GM18909 (cell line): ENCODE results near the gene NOXA1.
"Not testable (repeated sequence)": the region's sequence is repeated elsewhere in the genome, so short reads cannot be mapped to it uniquely, and the experiment has no call there.

ENCODE experiments used
- ATAC-seq: cut with Tn5 transposase; IDR thresholded peaks from one replicate; pipeline ENCODE4 v1.9.1; 2021; ENCODE audit warnings: mild to moderate bottlenecking; ENCODE audit not compliant: unreplicated experiment, poor library complexity

Gene NOXA1

GRCh38 chr9:137451264-137452005 lies 28.2 kb downstream of the NOXA1 start:
- ATAC-seq, result not testable (repeated sequence)

- ATAC-seq, result no peak
Observed at GRCh38 chr9:137452006-137452760, 29.0 kb downstream of the NOXA1 start.

GRCh38 chr9:137452761-137453642 lies 29.8 kb downstream of the NOXA1 start:
- ATAC-seq, result no peak

GRCh38 chr9:137453643-137454081 lies 30.5 kb downstream of the NOXA1 start:
- no peak for ATAC-seq

- ATAC-seq, result no peak
Observed at GRCh38 chr9:137454145-137454596, 31.0 kb downstream of the NOXA1 start.

- ATAC-seq, result no peak
Observed at GRCh38 chr9:137454597-137455358, 31.6 kb downstream of the NOXA1 start.

DNA sequence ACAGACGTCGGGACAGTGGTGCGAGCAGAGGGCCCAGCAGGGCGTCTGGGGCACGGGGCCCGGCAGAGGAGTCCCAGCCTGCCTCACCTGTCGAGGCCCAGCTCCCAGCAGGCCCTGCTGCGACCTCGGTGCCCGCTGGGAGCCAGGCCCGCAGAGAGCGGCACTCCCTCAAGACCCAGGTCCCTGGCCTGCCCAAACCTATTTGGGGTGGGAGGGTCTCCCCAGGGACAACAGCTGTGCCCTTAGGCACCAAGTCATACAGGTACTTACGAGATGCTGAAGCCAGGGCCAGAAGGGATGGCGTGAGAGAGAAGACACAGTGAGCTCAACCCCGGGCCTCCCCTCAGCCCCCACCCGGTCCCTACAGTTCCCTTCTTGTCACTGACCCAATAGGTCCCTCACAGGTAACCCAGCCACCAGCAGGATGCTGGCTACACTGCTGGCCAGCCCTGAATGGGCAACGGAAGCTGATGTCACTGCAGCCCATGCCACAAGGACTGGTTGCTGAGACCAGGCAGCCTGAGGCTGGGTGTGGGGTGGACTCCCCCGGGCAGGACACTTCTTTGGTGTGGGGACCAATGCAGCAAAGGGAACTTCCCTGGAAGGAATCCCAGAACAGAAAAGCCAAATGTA lies 32.3 kb downstream of the NOXA1 start:
- ATAC-seq, result no peak

DNA sequence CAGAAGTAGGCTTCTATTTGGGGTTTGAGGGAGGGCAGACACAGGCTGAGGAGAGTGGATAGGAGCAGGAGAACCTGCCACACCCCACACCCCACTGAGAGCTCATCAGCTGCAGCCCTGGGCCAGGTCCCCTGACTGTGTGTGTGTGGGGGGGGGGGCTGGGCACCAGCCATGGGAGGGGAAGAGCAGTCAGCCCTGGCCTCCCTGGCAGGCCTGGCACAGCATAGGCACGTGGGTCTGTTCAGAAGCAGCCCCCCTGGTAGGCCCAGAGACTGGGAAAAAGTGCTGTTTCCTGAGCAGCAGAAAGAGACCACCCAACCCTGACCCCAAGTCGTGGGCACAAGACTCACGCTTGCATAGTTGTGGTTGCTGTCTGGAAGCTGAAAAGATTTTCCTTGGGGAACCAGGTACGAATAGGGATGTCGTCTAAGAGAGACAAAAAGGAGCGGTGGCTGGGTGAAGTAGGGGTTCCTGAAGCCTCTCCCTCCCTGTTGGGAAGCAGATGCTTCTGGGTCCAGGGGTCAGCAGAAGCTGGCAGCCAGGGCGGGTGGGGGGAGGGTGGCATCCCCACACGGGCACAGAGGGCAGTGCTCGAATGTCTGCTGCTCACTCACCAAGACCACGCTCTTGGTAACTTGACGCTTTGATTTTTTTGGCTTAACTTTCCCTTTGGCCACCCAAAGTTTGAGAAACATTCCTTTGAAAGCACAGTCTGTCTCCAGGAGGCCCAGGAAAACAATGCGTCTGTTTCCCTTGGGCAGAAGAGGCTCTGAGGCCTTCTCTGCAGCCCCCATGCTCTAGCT lies 33.1 kb downstream of the NOXA1 start:
- ATAC-seq, result no peak

DNA sequence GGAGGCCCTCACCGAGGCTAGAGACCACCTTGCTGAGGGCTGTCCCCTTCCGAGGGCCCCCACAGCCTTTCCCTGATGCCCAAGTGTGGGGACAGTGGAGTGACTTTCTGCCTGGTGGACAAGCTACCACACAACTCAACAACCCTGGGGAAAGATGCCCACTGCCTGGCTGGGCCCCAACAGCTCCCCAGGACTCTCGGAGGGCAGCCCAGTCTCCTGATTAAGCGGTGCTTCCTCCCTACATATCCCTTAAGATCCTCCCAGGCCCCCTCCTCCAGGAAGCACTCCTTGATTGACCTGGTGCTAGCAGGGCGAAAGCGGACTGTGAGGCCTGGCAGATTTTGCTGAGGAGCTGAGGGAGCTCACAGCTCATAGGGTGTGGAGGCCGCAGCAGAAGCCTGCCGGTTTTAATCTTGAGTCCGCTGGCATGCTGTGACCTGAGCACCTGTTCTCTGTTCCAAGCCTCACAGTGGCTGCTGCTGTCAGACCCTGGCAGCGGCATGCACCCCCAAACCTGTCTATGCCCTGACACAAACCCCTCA lies 33.7 kb downstream of the NOXA1 start:
- ATAC-seq, result no peak

DNA sequence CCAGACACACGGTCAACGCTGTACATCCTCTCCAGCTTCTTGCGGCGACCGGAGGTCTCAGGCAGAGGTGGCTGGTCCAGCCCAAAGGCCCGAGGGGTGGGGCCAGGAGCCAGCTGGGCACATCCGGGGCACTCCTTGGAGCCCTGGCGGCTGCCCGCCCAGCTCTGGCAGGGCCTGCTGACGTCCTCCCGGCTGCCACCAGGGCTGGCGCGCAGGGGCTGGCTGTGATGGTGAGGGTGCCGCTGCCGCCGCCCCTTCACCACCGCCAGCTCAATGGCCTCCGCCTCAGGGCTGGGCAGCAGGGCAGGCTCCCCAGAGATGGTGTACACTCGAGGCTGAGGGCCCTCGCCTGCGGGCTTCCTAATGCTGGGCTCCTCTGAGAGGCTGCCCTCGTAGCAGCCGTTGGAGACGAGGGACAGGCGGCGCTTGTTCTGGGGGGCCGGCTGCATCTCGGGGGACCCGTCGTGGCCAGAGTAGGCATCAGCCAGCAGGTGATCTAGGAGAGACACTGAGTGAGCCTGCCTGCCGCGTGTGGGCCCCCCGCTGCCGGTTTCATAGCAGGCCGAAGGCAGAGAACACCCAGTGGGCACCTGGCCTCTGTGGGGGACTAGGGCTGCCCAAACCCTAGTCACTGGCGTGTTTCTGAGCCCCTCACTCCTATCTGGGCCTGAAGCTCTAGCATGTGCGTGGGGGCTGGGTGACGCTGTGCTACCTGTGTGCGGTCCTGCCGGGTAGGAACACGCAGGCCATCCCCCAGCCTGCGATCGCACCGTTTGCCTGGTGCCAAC lies 34.4 kb downstream of the NOXA1 start:
- ATAC-seq, result no peak

DNA sequence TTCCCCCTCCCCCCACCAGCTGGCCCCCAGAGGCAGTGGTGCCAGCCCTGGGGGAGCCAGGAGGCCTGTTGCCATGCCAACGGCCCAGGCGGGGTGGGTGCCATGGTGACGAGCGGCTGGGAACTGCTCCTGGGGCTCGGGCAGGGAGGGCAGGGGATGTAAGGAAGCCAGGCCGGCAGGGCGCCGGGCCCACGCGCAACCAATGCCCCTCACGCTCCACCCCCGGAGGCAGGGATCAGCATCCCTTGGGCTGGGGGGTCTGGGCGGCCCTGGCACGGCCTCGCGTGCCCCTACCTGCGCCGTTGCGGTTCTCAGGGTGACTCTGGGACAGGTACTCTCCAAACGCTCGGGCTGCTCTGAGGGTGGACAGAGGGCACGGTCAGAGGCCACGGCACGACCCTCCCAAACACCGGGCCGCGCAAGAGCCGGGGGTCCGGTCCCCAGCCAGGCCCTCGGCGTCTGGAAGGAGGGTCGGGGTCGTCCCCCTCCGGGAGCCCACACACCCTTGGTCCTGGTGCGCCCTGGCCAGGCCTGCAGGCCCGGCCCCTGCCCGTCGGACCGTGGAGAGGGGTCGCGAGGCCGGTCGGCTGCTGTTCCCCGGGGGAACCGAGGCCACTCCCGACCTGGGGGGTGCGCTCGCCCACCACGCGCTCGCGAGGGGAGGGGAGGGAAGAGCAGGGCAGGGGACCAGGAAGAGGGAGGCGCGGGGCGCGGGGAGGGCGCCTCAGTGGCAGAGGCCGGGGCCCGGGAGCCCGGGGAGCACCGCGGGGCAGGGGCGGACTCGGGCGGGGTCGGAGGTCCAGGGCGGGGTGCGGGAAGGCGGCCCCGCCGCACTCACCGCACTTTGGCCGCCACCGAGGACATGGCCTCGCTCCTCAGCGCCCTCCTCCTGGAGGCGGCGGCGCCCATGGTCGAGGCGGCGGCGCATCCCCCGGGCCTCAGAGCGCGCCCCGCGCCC lies 35.3 kb downstream of the NOXA1 start:
- ATAC-seq, result no peak

DNA sequence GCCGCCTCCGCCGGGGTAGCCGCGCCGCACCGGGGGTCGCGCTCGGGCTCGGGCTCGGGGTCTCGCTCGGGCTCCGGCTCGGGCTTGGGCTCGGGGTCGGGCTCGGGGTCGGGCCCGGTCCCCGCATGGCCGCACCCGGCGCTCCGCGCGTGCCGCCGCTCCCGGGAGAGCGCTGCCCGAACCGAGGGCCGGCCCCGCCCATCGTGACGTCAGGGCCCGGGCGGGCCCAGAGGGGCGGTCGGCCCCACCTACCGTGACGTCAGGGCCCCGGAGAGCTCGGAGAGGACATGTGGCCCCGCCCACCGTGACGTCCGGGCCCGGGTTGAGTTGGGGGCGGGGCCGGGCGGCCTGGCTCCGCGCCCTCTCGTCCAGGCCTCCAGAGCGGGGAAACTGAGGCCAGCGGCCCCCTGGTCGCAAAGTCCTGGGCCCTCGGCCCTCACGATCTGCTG lies 36.0 kb downstream of the NOXA1 start, which contains the start of gene NSMF:
Gene NSMF (minus strand): TSS at position 183 of the 449 bp plus-strand sequence. CDS start 232 bp downstream, outside the sequence.
- ATAC-seq, result peak; percentile 76

GRCh38 chr9:137459601-137460362 lies 36.6 kb downstream of the NOXA1 start:
- ATAC-seq, result no peak

GRCh38 chr9:137460363-137461315 lies 37.4 kb downstream of the NOXA1 start:
- no peak for ATAC-seq

GRCh38 chr9:137461316-137461662 lies 38.1 kb downstream of the NOXA1 start:
- ATAC-seq, result no peak
